ENCODE data around the gene PHF21B.

PHF21B gene

GRCh38 chr22:44894321-44894720 is 115.5 kb downstream of the PHF21B start:
- POLR2A ChIA-PET = no interaction called here
- CTCF ChIA-PET = no interaction called here
- DNase-seq (ENCODE audit: extremely low spot score) = no peak
- no peak for TF ChIP-seq LEF1 (IDR thresholded peaks at IDR 0.05; ENCODE audit: borderline replicate concordance)

GRCh38 chr22:44893731-44894080 is 116.1 kb downstream of the PHF21B start:
- CTCF ChIA-PET = no interaction called here
- TF ChIP-seq BHLHE40 (IDR thresholded peaks at IDR 0.05; ENCODE audit: borderline replicate concordance) (no peak), L3MBTL2 (conservative IDR thresholded peaks at IDR 0.05) (no peak), CTBP1 (IDR thresholded peaks at IDR 0.05; ENCODE audit: borderline replicate concordance) (no peak), SUZ12 (IDR thresholded peaks at IDR 0.05) (no peak), ARNT (IDR thresholded peaks at IDR 0.05) (no peak), NFRKB (IDR thresholded peaks at IDR 0.05) (no peak), HDGF (IDR thresholded peaks at IDR 0.05; ENCODE audit: borderline replicate concordance) (no peak), TARDBP (IDR thresholded peaks at IDR 0.05) (no peak), ZNF384 (IDR thresholded peaks at IDR 0.05) (no peak), FOXM1 (IDR thresholded peaks at IDR 0.05; ENCODE audit: borderline replicate concordance) (no peak), FOXA1 (IDR thresholded peaks at IDR 0.05) (no peak), ELF4 (IDR thresholded peaks at IDR 0.05) (no peak), LEF1 (IDR thresholded peaks at IDR 0.05; ENCODE audit: borderline replicate concordance) (no peak), SP1 (IDR thresholded peaks at IDR 0.05) (no peak), FOXK2 (IDR thresholded peaks at IDR 0.05) (no peak)
- TF ChIP-seq, protein P1, sequence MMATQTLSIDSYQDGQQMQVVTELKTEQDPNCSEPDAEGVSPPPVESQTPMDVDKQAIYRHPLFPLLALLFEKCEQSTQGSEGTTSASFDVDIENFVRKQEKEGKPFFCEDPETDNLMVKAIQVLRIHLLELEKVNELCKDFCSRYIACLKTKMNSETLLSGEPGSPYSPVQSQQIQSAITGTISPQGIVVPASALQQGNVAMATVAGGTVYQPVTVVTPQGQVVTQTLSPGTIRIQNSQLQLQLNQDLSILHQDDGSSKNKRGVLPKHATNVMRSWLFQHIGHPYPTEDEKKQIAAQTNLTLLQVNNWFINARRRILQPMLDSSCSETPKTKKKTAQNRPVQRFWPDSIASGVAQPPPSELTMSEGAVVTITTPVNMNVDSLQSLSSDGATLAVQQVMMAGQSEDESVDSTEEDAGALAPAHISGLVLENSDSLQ (IDR thresholded peaks at IDR 0.05) = no peak
- POLR2A ChIA-PET = no interaction called here
- no peak for DNase-seq (ENCODE audit: extremely low spot score)

DNA sequence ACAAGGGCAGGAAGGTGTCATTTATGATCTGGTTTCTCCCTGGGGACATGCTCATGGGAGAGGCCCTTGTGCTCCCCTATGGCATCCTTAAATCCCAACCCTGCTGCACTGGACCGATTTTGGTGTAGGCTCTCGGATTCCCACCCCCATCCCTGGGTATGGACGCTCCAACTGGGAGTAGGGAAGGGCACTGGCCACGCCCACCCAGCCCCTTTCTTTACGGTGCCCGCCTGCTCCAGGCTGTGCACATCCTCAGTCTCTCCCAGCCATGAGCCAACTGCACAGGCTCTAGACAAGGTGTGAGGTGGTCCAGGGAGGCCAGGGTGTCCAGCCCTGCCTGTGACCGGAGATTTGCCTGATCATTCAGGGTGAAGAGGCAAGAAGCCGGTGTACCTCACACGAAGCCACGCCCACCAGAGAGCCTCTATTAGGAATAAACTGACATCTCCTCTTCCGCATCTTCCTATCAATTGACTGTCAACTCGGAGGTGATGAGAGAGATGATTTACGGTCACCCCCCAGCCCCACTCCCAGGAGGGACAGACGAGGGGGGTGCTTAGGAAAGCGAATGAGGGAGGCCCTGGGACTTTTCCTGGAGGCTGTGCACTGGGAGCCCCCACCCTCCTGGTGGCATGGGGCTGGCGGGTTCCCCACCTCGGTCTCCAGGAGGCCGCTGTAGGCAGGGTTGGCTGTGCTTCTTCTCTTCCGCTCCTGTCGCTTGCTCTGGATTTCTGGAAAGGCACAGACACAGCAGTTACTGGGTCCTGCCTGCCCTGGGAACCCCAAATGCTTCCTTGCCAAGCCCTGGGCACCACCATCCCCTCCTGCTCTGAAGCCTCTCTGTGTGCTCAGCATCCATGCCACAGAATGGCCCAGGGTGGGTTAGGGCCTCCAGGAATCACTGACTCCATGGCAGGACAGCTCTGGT is 116.7 kb downstream of the PHF21B start:
- ChIA-PET CTCF (no interaction called here), POLR2A (no interaction called here)
- DNase-seq (ENCODE audit: extremely low spot score) = no peak
- TF ChIP-seq, protein P1 (IDR thresholded peaks at IDR 0.05) = peak; percentile 9; the same call in 1 of the 2 replicates
- no peak for TF ChIP-seq ARNT (IDR thresholded peaks at IDR 0.05)

DNA sequence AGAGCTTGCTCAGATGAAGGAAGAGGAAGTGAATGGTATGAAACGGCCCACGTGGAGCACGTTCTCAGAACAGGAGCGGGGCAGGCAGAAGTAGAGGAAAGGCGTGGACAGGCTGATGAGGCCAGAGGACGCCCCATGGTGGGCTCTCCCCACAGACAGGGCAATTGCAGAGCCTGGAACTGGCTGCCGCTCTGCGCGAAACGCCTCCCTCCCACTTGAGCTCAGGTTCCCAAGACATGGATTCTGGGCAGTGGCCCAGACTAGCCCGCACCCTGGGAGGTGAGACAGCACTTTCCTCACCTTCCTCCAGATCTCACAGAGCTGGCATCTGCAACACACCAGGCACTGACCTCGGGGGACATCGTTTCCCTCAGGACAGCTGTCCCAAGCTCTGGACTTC is 117.6 kb downstream of the PHF21B start:
- DNase-seq (ENCODE audit: extremely low spot score) = no peak
- CTCF ChIA-PET = no interaction called here
- POLR2A ChIA-PET = no interaction called here
- TF ChIP-seq HDGF (IDR thresholded peaks at IDR 0.05; ENCODE audit: borderline replicate concordance) = no peak
- TF ChIP-seq LEF1 (IDR thresholded peaks at IDR 0.05; ENCODE audit: borderline replicate concordance) = no peak
- TF ChIP-seq ARNT (IDR thresholded peaks at IDR 0.05) = no peak
- no peak for TF ChIP-seq CTBP1 (IDR thresholded peaks at IDR 0.05; ENCODE audit: borderline replicate concordance)
- TF ChIP-seq, protein P1 (IDR thresholded peaks at IDR 0.05) = no peak
- TF ChIP-seq FOXM1 (IDR thresholded peaks at IDR 0.05; ENCODE audit: borderline replicate concordance) = no peak
- TF ChIP-seq ZNF384 (IDR thresholded peaks at IDR 0.05) = no peak
- no peak for TF ChIP-seq SUZ12 (IDR thresholded peaks at IDR 0.05)
- TF ChIP-seq ELF4 (IDR thresholded peaks at IDR 0.05) = no peak

DNA sequence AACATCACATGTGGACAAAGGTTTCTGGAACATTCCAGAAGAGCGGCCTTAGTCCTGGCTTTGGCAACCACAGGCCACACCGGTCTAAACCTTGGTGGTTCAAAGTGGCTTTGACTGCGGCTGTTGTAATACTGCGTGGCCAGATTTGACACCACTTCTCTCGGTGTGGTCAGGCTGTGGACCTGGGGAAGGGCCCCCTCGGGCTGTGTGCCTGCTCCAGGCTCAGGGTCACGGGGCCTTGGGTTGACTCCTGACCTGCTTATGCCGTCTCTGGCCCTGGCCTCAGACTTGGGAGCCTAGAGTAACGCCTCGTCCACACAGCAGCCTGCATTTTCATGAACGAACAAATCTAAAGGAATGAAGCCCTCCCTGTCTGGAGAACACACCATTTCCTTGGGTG is 118.0 kb downstream of the PHF21B start:
- TF ChIP-seq HDGF (IDR thresholded peaks at IDR 0.05; ENCODE audit: borderline replicate concordance) = no peak
- no peak for TF ChIP-seq ARNT (IDR thresholded peaks at IDR 0.05)
- no peak for TF ChIP-seq SUZ12 (IDR thresholded peaks at IDR 0.05)
- no peak for TF ChIP-seq BHLHE40 (IDR thresholded peaks at IDR 0.05; ENCODE audit: borderline replicate concordance)
- no peak for TF ChIP-seq ZNF384 (IDR thresholded peaks at IDR 0.05)
- TF ChIP-seq FOXA1 (IDR thresholded peaks at IDR 0.05) = no peak
- TF ChIP-seq TARDBP (IDR thresholded peaks at IDR 0.05) = no peak
- no peak for TF ChIP-seq FOXK2 (IDR thresholded peaks at IDR 0.05)
- TF ChIP-seq NFRKB (IDR thresholded peaks at IDR 0.05) = no peak
- no peak for TF ChIP-seq L3MBTL2 (conservative IDR thresholded peaks at IDR 0.05)
- POLR2A ChIA-PET = no interaction called here
- no peak for DNase-seq (ENCODE audit: extremely low spot score)
- CTCF ChIA-PET = no interaction called here

- CTCF ChIA-PET = no interaction called here
- POLR2A ChIA-PET = no interaction called here
- TF ChIP-seq BHLHE40 (IDR thresholded peaks at IDR 0.05; ENCODE audit: borderline replicate concordance) (no peak), SP1 (IDR thresholded peaks at IDR 0.05) (no peak), FOXM1 (IDR thresholded peaks at IDR 0.05; ENCODE audit: borderline replicate concordance) (no peak), ELF4 (IDR thresholded peaks at IDR 0.05) (no peak), FOXK2 (IDR thresholded peaks at IDR 0.05) (no peak), NFRKB (IDR thresholded peaks at IDR 0.05) (no peak), SUZ12 (IDR thresholded peaks at IDR 0.05) (no peak), LEF1 (IDR thresholded peaks at IDR 0.05; ENCODE audit: borderline replicate concordance) (no peak), ZNF384 (IDR thresholded peaks at IDR 0.05) (no peak), HDGF (IDR thresholded peaks at IDR 0.05; ENCODE audit: borderline replicate concordance) (no peak), FOXA1 (IDR thresholded peaks at IDR 0.05) (no peak), CTBP1 (IDR thresholded peaks at IDR 0.05; ENCODE audit: borderline replicate concordance) (no peak), TARDBP (IDR thresholded peaks at IDR 0.05) (no peak), L3MBTL2 (conservative IDR thresholded peaks at IDR 0.05) (no peak), ARNT (IDR thresholded peaks at IDR 0.05) (no peak)
- TF ChIP-seq, protein P1 (IDR thresholded peaks at IDR 0.05) = no peak
- no peak for DNase-seq (ENCODE audit: extremely low spot score)
These were observed 118.5 kb downstream of the PHF21B start for GRCh38 chr22:44891293-44891747.

All from HEK293T (cell line).